ENCODE data around the gene RPL37.
"Not testable (repeated sequence)": the region's sequence is repeated elsewhere in the genome, so short reads cannot be mapped to it uniquely, and the experiment has no call there.

Gene RPL37

GRCh38 chr5:40834849-40835787 is at the start of gene RPL37:
Gene RPL37, minus strand, starts transcription at chr5:40835222. Its CDS starts 37 bp downstream, at chr5:40835185.
- no peaks in the 10 kb centered on the region for H3K9me3 ChIP-seq (ENCODE audit: control insufficient read depth in 1 of 2, low read length in 2 of 2)
- peak within 1 kb of the TSS; percentile 88 to 99 for H3K4me3 ChIP-seq (ENCODE audit: low read depth in 1 of 2, low read length in 2 of 2)
- peaks cover 8 to 19% of the 10 kb centered on the region in 2 donors for H3K4me1 ChIP-seq (ENCODE audit: control insufficient read depth in 1 of 2, insufficient read depth in 2 of 2, low read length in 2 of 2)
- H3K27ac ChIP-seq (ENCODE audit: low read length), result peak within 1 kb of the TSS; percentile 98
- peaks cover 31 to 40% of the 10 kb centered on the region in 2 donors for H3K36me3 ChIP-seq (ENCODE audit: control insufficient read depth in 1 of 2, insufficient read depth in 2 of 2, low read length in 2 of 2)
- H3K27me3 ChIP-seq (ENCODE audit: low read depth, low read length), result no peaks in the 10 kb centered on the region

- not testable (repeated sequence) for H3K9me3 ChIP-seq (ENCODE audit: control insufficient read depth in 1 of 2, low read length in 2 of 2); H3K36me3 ChIP-seq (ENCODE audit: control insufficient read depth in 1 of 2, insufficient read depth in 2 of 2, low read length in 2 of 2); H3K27ac ChIP-seq (ENCODE audit: low read length); H3K27me3 ChIP-seq (ENCODE audit: low read depth, low read length); H3K4me3 ChIP-seq (ENCODE audit: low read depth in 1 of 2, low read length in 2 of 2); H3K4me1 ChIP-seq (ENCODE audit: control insufficient read depth in 1 of 2, insufficient read depth in 2 of 2, low read length in 2 of 2)
Measured at GRCh38 chr5:40883051-40883450, 48.0 kb upstream of the RPL37 start.

GRCh38 chr5:40882291-40882690 is 47.3 kb upstream of the RPL37 start:
- H3K36me3 ChIP-seq (ENCODE audit: control insufficient read depth in 1 of 2, insufficient read depth in 2 of 2, low read length in 2 of 2), result no peaks in the 10 kb centered on the region
- no peak overlapping the region for H3K27ac ChIP-seq (ENCODE audit: low read length)
- no peaks in the 10 kb centered on the region for H3K4me1 ChIP-seq (ENCODE audit: control insufficient read depth in 1 of 2, insufficient read depth in 2 of 2, low read length in 2 of 2)
- H3K9me3 ChIP-seq (ENCODE audit: control insufficient read depth in 1 of 2, low read length in 2 of 2), result no peaks in the 10 kb centered on the region
- no peaks in the 10 kb centered on the region for H3K27me3 ChIP-seq (ENCODE audit: low read depth, low read length)
- no peak overlapping the region for H3K4me3 ChIP-seq (ENCODE audit: low read depth in 1 of 2, low read length in 2 of 2)

GRCh38 chr5:40879163-40879942 is 44.3 kb upstream of the RPL37 start:
- no peak overlapping the region for H3K27ac ChIP-seq (ENCODE audit: low read length)
- H3K4me3 ChIP-seq (ENCODE audit: low read depth in 1 of 2, low read length in 2 of 2), result no peak overlapping the region
- no peaks in the 10 kb centered on the region for H3K36me3 ChIP-seq (ENCODE audit: control insufficient read depth in 1 of 2, insufficient read depth in 2 of 2, low read length in 2 of 2)
- H3K27me3 ChIP-seq (ENCODE audit: low read depth, low read length), result no peaks in the 10 kb centered on the region
- no peaks in the 10 kb centered on the region for H3K9me3 ChIP-seq (ENCODE audit: control insufficient read depth in 1 of 2, low read length in 2 of 2)
- H3K4me1 ChIP-seq (ENCODE audit: control insufficient read depth in 1 of 2, insufficient read depth in 2 of 2, low read length in 2 of 2), result no peaks in the 10 kb centered on the region

- Histone ChIP-seq H3K27me3 (ENCODE audit: low read depth, low read length) (no peaks in the 10 kb centered on the region), H3K4me3 (ENCODE audit: low read depth in 1 of 2, low read length in 2 of 2) (no peak overlapping the region), H3K4me1 (ENCODE audit: control insufficient read depth in 1 of 2, insufficient read depth in 2 of 2, low read length in 2 of 2) (no peaks in the 10 kb centered on the region), H3K9me3 (ENCODE audit: control insufficient read depth in 1 of 2, low read length in 2 of 2) (no peaks in the 10 kb centered on the region), H3K36me3 (ENCODE audit: control insufficient read depth in 1 of 2, insufficient read depth in 2 of 2, low read length in 2 of 2) (no peaks in the 10 kb centered on the region), H3K27ac (ENCODE audit: low read length) (no peak overlapping the region)
Measured at GRCh38 chr5:40877371-40877988, 42.5 kb upstream of the RPL37 start.

GRCh38 chr5:40875958-40876357 is 40.9 kb upstream of the RPL37 start:
- no peak overlapping the region for H3K4me3 ChIP-seq (ENCODE audit: low read depth in 1 of 2, low read length in 2 of 2)
- H3K27me3 ChIP-seq (ENCODE audit: low read depth, low read length), result no peaks in the 10 kb centered on the region
- H3K36me3 ChIP-seq (ENCODE audit: control insufficient read depth in 1 of 2, insufficient read depth in 2 of 2, low read length in 2 of 2), result no peaks in the 10 kb centered on the region
- H3K4me1 ChIP-seq (ENCODE audit: control insufficient read depth in 1 of 2, insufficient read depth in 2 of 2, low read length in 2 of 2), result no peaks in the 10 kb centered on the region
- H3K9me3 ChIP-seq (ENCODE audit: control insufficient read depth in 1 of 2, low read length in 2 of 2), result no peaks in the 10 kb centered on the region
- no peak overlapping the region for H3K27ac ChIP-seq (ENCODE audit: low read length)

- Histone ChIP-seq H3K27ac (ENCODE audit: low read length) (no peak overlapping the region), H3K4me3 (ENCODE audit: low read depth in 1 of 2, low read length in 2 of 2) (no peak overlapping the region), H3K36me3 (ENCODE audit: control insufficient read depth in 1 of 2, insufficient read depth in 2 of 2, low read length in 2 of 2) (no peaks in the 10 kb centered on the region), H3K27me3 (ENCODE audit: low read depth, low read length) (no peaks in the 10 kb centered on the region), H3K4me1 (ENCODE audit: control insufficient read depth in 1 of 2, insufficient read depth in 2 of 2, low read length in 2 of 2) (no peaks in the 10 kb centered on the region), H3K9me3 (ENCODE audit: control insufficient read depth in 1 of 2, low read length in 2 of 2) (no peaks in the 10 kb centered on the region)
Measured at GRCh38 chr5:40873286-40873880, 38.4 kb upstream of the RPL37 start.

GRCh38 chr5:40872253-40872652 is 37.2 kb upstream of the RPL37 start:
- H3K4me1 ChIP-seq (ENCODE audit: control insufficient read depth in 1 of 2, insufficient read depth in 2 of 2, low read length in 2 of 2); H3K27me3 ChIP-seq (ENCODE audit: low read depth, low read length); H3K9me3 ChIP-seq (ENCODE audit: control insufficient read depth in 1 of 2, low read length in 2 of 2); H3K4me3 ChIP-seq (ENCODE audit: low read depth in 1 of 2, low read length in 2 of 2); H3K27ac ChIP-seq (ENCODE audit: low read length); H3K36me3 ChIP-seq (ENCODE audit: control insufficient read depth in 1 of 2, insufficient read depth in 2 of 2, low read length in 2 of 2): not testable (repeated sequence)

GRCh38 chr5:40871177-40871576 is 36.2 kb upstream of the RPL37 start:
- Histone ChIP-seq H3K4me1 (ENCODE audit: control insufficient read depth in 1 of 2, insufficient read depth in 2 of 2, low read length in 2 of 2) (no peaks in the 10 kb centered on the region), H3K4me3 (ENCODE audit: low read depth in 1 of 2, low read length in 2 of 2) (no peak overlapping the region), H3K27me3 (ENCODE audit: low read depth, low read length) (no peaks in the 10 kb centered on the region), H3K9me3 (ENCODE audit: control insufficient read depth in 1 of 2, low read length in 2 of 2) (no peaks in the 10 kb centered on the region), H3K36me3 (ENCODE audit: control insufficient read depth in 1 of 2, insufficient read depth in 2 of 2, low read length in 2 of 2) (no peaks in the 10 kb centered on the region), H3K27ac (ENCODE audit: low read length) (no peak overlapping the region)

- Histone ChIP-seq H3K27ac (ENCODE audit: low read length) (no peak overlapping the region), H3K4me3 (ENCODE audit: low read depth in 1 of 2, low read length in 2 of 2) (no peak overlapping the region), H3K9me3 (ENCODE audit: control insufficient read depth in 1 of 2, low read length in 2 of 2) (peaks cover 0 to 3% of the 10 kb centered on the region in 2 donors), H3K27me3 (ENCODE audit: low read depth, low read length) (no peaks in the 10 kb centered on the region), H3K36me3 (ENCODE audit: control insufficient read depth in 1 of 2, insufficient read depth in 2 of 2, low read length in 2 of 2) (no peaks in the 10 kb centered on the region), H3K4me1 (ENCODE audit: control insufficient read depth in 1 of 2, insufficient read depth in 2 of 2, low read length in 2 of 2) (no peaks in the 10 kb centered on the region)
Measured at GRCh38 chr5:40869384-40869783, 34.4 kb upstream of the RPL37 start.

GRCh38 chr5:40866844-40867243 is 31.8 kb upstream of the RPL37 start:
- H3K27me3 ChIP-seq (ENCODE audit: low read depth, low read length), result no peaks in the 10 kb centered on the region

More at GRCh38 chr5:40866844-40867243, 31.8 kb upstream of the RPL37 start:
- Histone ChIP-seq H3K36me3 (ENCODE audit: control insufficient read depth in 1 of 2, insufficient read depth in 2 of 2, low read length in 2 of 2) (no peaks in the 10 kb centered on the region), H3K9me3 (ENCODE audit: control insufficient read depth in 1 of 2, low read length in 2 of 2) (peaks cover 0 to 3% of the 10 kb centered on the region in 2 donors), H3K4me3 (ENCODE audit: low read depth in 1 of 2, low read length in 2 of 2) (no peak overlapping the region), H3K4me1 (ENCODE audit: control insufficient read depth in 1 of 2, insufficient read depth in 2 of 2, low read length in 2 of 2) (no peaks in the 10 kb centered on the region), H3K27ac (ENCODE audit: low read length) (no peak overlapping the region)
